Stimulated activated CD4-positive, alpha-beta T cell treated with anti-CD3 and anti-CD28 coated beads, Interleukin-12 subunit alpha, Interleukin-12 subunit beta, amount 100 ng/mL, for 48 hours (primary cell): ENCODE results near the gene CFAP97.
"Not testable (repeated sequence)": the region's sequence is repeated elsewhere in the genome, so short reads cannot be mapped to it uniquely, and the experiment has no call there.

Source experiments
- DNase-seq, 3 donors: peaks; one replicate each; pipeline ENCODE4 v3.0.0-alpha.2; 2020; ENCODE audit warnings: low read depth in 2 of 3, low spot score in 1 of 3

Gene CFAP97

DNA sequence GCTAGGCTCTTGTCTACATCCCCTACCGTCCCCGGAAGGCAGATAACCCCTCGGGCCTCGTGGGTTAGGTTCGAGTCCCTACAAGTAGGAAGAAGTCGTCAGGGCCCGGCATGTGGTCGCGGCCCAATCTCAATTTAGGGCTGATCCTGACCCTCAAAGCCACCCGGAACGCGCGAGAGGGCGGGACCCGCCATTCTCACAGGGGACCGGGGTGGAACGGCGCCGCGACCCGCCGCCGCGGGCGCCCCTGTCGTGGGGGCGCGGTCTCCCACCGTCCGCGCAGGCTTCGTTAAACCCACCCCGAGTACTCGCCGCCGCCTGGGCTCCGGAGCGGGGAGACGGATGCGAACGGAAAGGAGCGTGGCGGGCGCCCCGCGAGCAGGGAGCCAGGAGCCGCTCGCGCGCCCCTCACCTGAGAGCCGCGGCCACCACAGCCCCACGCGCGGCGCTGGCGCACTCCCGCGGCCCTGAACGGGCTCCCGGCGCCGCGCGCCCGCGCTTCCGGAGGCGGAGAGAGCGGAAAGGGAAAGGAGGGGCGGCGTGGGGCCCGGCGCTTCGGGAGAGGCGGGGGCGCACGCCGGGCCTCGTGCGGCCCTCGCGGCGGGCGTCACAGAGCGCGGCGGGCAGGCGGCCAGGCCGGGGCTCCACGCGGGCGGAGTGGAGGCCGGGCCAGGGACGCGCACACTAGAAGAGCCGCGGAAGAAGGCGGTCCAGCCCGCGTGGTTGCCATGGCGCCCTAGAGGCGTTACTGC lies at the start of gene CFAP97:
Gene CFAP97 (minus strand): TSS at position 515 of the 752 bp plus-strand sequence. CDS start 12,804 bp downstream, outside the sequence.
- DNase-seq: peak; percentile 56 to 74 (median 56)

DNA sequence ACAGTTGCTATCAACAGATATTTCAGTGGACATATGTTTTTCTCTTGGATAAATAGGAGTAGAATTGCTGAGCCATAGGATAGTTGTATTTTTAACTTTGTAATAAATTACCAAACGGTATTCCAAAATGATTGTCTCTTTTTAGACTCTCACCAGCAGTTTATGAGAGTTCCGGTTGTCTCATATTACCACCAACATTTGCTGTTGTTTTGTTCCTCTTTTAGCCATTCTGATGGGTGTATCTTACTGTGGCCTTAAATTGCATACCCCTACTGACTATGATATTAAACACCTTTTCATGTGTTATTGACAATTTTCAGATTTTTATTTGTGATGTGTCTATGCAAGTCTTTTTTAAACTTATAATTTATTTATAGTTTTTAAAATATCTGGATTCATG lies 45.3 kb upstream of the CFAP97 start:
- DNase-seq: no peak

DNA sequence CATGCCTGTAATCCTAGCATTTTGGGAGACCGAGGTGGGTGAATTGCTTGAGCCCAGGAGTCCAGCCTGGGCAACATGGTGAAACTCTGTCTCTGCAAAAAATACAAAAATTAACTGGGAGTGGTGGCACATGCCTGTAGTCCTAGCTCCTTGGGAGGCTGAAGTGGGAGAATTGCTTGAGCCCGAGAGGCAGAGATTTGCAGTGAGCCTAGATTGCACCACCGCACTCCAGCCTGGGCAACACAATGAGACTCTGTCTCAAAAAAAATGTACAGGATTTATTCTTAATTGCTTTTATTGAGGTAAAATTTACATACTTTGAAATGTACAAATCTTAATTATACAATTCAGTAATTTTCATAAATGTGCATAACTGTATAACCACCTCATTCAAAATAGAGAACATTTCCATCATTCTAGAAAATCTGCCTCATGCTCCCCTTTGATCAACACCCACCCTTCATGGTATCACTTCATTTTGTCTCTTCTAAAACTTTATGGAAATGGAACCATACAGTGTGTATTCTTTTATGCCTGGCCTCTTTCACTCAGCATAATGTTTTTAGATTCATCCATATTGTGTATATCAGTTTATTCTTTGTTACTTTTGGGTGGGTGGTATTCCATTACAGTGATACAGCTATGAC lies 44.7 kb upstream of the CFAP97 start:
- no peak for DNase-seq

DNA sequence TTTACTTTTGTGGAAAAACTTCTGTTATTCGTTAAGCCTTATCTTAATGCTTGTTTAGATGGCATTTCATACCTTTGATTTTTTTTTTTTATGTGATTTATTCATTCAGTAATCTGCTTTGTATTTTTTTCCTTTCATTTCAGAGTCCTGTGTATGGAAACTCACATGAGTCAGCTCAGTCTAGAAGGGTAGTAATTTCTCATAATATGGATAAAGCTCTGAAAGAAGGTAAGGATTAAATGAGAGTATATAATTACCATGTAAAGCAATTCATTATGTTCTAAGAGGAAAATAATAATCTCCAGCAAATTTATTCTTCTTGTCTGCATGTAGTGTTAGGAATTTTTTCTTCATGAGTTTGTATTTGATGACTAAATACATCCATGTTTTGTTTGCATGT lies 43.4 kb upstream of the CFAP97 start:
- no peak for DNase-seq

DNA sequence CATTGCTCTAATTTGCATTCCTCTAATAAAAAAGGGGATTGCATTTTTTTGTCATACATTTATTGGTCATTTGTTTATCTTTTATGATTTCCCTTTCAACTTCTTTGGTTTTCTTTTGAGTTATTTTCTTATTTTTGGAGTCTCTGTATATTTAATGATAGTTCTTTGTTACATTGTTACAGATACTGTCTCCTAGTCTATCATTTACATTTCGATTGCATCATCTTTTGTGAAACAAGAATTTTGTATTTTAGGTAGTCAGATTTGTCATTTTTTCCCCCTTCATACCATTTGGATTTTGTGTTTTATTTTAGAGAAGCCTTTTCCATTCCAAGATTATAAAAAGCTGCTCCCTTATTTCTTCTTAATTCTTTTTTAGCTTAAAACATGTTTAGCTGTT lies 42.7 kb upstream of the CFAP97 start:
- DNase-seq: no peak

DNA sequence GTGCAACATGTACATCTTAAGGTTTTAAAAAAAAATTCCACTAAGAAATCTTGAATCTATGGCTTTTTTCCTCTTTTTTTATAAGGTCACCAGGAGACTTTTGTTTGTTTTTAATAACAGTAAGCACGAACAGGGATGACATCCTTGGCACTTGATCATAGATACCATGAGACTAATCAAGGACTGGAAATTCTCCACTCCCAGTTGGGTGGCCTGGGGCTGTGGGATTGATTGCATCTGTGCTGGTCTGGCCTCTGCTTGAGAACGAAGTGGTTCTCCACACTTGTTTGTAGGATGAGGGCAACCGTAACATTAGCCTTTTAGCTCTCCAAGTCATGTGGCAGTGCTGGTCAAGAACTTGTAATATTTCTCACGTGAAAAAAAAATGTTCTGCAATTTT lies 41.0 kb upstream of the CFAP97 start:
- no peak for DNase-seq

DNA sequence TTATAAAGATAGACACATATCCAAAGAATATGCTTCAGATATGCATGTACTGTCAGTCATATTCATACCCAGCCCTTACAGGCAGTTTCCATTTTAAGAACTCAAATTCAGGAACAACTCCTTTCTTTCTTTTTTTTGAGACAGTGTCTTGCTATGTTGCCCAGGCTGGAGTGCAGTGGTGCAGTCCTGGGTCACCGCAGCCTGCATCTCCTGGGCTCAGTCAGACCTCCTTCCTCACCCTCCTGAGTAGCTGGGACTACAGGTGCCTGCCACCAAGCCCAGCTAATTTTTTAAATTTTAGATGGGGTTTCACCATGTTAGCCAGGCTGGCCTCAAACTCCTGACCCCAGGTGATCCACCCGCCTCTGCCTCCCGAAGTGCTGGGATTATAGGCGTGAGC lies 40.1 kb upstream of the CFAP97 start:
- no peak for DNase-seq

DNA sequence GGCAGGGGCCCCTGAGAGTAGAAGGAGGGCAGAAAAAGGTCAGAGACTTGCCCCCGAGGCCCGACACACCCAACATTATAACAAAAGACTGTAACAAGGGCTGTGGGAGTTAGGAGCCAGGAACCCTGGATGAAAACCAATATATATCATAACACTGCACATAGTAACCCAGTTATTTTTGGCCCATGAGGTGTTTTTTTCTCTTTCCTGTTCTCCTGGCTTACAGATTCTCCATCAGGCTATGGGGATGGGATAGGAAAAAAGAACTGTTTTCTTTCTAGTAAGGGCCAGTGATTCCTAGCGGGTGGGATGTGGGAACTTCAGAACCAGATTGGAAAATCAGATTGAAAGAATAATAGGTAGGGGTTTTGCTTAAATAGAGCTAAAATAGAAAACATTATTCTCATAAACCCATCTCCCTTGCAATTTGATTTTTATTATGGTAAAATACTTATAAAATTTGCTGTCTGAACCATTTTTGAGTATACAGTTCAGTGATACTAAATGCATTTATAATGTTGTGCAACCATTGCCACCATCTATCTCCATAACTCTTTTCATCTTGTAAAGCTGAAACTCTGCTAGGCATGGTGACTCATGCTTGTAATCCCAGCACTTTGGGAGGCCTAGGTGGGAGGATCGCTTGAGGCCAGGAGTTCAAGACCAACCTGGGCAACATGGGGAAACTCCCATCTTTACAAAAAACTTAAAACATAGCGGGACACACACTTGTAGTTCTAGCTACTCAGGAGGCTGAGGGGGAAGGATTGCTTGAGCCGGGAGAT lies 39.1 kb upstream of the CFAP97 start:
- no peak for DNase-seq

DNA sequence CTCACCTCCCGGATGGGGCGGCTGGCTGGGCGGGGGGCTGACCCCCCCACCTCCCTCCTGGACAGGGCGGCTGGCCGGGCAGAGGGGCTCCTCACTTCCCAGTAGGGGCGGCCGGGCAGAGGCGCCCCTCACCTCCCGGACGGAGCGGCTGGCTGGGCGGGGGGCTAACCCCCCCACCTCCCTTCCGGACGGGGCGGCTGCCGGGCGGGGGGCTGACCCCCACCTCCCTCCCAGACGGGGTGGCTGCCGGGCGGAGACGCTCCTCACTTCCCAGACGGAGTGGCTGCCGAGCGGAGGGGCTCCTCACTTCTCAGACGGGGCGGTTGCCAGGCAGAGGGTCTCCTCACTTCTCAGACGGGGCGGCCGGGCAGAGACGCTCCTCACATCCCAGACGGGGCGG lies 36.7 kb upstream of the CFAP97 start:
- DNase-seq: not testable (repeated sequence)

DNA sequence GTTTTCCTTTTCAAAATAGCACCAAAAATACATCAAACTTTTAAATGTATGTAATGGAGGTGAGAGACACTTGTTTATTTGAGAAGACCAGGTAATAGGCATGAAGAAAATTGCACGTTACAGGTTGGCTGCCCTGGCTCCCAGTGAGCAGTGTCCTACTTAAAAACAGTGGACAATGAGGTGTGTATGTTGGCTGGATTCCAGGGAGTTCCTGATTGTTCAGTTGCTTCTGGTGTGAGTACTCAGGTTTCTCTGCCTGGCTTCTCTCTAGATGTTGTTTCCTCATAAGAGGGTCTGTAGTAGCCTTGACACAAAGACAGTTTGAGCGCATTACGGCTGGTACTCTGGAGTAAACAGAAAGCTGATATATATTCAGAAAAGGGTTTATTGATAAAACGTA lies 35.0 kb upstream of the CFAP97 start:
- no peak for DNase-seq

DNA sequence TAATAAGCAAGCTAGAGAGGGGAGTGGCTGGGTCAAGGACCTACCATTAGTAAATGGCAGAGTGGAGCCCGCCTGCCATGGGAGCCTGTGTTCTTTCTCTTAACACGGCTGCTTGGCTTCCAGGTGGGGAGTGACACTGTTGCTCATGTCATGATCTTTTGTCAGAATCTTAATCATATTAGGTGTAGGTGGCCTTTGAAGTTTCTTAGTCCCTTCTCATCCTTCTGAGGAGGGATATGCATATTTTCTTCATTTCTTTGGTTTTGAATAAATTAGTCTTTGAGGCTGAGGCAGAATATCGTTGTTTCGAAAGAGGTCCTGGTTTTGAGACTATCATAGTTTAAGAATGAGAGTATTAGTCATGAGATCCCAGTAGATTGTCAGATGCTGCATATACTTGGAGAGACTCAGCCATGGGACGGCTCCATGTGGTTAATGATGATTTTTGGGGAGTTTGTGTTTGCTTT lies 34.4 kb upstream of the CFAP97 start:
- DNase-seq: peak in 2 of 3 donors; percentile 20 to 24

DNA sequence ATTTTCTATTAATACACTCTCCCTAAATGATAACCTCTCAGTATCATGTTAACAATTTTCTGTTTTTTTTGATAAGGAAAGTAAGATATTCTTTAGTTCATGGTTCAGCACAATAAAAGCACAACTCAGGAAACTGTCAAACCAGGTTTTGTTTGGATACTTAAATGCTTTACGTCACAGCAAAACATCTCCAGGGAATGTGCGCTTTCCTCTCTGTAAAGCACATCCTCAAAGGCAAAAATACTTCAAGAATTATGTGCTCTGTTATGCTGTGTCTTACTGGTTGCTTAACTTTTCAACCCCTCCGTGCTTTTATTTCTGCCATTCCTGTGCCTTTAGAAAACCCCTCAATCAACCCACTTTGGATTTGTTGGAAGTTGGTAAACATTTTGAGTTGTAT lies 33.4 kb upstream of the CFAP97 start:
- no peak for DNase-seq

DNA sequence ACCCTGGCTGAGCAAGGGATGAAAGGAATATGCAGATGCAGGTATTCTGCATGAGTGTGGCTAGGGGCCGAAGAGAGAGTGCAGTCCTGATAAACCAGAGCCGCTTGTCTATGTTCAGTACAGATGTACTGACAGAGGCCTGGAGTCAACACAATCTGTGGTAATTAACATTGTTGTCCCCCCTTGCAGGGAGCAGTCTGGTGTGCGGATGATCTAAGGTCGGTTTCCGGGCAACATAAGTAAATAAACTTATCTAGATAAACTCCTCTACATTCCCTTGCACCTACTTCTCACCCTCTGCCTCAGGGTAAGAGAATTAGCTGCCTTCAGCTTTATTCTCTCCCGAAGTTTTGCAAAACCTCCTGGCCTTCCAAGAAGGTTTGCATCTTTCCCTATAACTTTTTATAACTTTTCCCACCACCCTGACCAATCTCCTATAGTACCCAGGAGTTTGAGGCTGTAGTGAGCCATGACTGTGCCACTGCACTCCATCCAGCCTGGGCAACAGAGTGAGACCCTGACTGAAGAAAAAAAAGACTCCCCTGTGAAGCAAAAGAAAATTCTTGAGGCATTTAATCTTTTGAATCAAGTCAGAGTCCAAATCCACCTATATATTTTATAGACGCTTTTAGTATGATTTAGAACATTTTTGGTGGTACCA lies 32.2 kb upstream of the CFAP97 start:
- no peak for DNase-seq

DNA sequence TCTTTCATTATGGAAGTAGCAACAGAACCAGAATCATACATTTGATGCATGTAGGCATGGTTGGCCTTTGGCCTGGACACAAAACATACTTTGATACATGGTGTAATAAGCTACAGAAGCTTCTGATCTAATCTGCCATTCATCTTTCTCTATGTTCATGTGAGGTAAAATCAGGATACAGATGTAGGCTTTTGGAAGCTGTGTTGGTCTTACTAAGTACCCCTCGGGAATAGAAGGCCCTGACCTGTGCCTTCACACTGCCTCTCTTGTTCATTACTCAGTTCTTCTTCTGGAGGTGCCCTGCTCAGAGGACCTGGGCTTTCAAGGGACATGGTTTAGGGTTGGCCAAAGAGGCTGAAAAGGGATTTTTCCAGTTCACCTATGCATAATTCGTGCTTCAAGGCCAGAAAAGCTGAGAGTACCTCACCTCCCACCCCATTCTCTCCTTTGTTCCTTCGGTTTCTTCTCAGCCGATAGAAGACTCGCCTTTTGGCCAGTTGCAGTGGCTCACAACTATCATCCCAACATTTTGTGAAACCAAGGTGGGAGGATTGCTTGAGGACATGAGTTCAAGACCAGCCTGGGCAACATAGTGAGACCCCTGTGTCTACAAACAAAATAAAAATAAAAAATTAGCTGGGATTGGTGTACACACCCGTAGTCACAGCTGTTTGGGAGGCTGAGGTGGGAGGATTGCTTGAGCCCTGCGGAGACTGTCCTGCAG lies 31.5 kb upstream of the CFAP97 start:
- no peak for DNase-seq

DNA sequence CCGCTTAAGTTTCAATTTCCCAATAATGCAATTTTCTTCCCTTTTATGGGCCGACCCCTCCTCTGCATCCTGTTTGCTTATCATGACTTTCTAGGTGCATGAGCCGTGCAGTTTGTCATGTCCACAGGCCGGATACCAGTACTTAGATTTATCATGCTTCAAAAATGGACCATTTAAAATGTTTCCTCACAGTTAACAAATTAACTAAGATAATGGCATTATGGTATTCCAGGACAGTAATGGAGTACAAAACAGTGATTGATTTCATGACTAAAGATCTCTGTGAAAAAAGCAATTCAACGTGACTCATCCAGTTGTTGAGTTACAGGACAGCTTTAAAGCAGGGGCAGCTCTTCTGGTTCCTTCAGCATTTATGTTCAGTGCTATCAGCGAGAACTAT lies 28.6 kb upstream of the CFAP97 start:
- DNase-seq: no peak

DNA sequence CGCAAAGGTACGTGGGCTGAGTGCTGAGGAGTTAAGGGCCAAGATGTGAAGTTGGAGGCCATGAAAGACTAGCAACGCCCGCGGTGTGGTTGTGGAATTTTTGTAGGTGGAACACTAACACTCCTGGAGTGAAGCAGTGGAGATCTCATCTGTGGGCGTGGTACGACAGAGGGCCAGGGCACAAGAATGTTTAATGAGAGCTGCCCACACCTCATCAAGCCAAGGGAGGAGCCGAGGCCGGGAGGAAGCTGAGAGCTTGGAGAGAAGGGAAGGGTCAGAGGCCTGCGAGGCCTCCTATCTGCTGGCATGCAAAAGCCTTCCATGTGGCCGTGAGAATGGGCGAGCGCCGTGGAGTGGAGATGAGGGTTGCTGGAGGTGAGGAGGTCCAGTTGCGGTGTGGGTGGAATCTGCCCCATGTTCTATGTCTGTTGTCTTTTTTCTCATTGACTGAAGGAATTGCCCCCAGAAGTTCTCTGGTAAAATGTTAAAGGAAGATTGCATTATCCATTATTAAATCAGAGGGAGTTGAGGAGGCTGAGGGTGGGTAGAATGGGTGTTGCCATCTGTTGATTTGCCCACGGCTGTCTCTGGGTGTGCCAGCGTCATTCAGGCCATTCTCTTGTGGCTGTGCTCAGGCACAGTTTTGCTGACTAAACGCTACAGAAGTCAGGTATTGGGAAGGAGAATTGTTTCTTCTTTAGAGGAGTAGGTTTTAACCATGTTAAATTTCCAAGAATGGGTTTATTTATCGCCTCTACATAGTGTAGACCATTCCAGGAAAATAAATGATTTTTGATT lies 25.4 kb upstream of the CFAP97 start:
- DNase-seq: no peak

DNA sequence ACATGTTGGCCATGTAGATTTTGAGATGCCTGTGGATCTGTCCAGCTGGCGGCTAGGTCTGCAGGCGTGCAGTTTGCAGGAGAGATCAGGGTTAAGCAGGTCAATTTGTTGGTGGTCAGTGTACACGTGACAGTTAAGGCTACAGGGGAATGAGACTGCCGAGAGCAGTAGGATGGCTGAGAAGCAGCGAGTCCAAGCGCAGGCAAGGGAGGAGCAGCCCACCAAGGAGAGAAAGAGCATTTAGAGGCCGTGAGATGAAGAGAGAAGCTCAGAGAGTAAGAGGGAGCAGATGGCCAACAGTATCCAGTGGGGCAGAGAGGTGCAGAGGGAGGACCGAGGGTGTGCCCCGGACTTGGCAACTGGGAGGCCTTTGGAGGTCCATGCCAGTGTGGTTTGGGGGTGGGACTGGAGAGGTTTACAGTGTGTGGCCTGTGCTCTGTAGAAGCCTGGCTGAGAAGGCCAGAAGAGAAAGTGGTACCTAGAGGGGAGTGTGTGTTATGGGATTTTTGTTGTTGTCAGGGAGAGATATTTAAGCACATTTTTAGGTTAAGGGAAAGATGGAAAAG lies 24.0 kb upstream of the CFAP97 start:
- no peak for DNase-seq

DNA sequence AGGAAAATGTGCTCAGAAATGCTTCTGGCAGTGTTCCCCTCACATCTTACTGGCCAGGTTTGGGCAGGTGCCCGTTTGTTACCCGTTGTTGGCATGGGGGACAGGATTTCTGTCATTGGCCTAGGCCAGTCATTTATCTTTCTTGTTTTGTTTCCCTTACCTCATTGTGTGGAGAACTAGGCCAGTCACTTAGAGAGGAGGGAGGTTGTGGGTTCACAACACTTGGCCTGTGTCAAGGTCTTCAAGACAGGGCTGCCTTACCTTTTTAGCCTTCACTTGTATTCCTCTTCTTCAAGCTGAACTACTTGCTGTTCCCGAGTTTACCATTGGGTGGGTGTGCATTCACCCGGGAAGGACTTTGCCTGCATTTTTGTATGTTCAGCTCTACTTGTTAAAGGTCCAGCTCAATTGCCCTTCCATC lies 23.3 kb upstream of the CFAP97 start:
- DNase-seq: no peak

DNA sequence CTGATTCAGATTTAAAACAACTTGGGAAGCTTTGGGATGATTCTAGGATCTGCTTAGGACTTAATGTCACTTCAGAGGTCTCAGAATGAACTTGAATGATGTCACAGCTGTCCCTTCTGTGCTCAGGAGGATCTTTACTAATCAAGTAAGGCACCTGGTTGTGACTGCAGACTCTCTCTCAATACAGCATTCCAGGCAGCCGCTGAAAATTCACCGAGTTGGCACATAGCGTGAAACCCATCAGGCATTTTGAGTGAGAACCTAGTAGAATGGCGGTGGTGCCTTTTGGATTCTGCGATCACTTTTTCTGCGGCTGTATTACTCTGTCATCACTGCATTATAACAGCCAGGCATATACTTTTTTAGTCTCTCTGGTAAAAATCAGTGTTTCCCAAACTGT lies 22.1 kb upstream of the CFAP97 start:
- DNase-seq: no peak

DNA sequence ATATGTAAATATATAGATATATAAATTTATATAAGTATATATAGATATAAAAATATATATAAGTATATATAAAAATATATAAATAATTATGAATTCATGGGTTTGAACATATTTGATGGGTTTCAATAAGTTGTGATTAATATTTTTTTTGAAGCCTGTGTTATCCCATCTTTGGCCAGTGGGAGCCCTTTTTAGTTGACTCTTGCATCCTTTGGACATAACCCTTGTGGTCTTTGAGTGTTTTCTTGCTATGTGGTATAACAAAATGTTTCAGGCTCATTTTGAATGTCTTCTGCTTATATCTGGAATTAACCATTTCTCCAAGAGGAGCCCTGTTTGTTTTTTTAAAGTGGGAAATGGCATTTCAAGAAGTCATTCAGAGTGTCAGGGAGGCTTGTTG lies 20.8 kb upstream of the CFAP97 start:
- no peak for DNase-seq
